Measurements from ENCODE around the gene RNF213.

DNA sequence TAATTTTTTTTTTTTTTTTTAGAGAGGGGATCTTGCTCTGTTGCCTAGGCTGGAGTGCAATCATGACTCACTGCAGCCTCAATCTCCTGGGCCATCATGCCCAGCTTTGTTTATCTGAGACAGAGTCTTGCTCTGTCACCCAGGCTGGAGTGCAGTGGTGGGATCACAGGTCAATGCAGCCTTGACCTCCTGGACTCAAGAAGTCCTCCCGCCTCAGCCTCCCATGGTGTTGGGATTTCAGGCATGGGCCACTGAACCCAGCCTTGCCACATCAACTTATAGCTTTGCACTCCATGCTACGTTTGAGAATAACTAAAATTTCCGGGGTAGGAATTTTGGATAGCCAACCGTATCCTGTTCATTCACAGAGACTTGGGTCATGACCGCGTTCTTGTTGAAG, 30.6 kb downstream of the RNF213 start:
- TF ChIP-seq, protein P1, sequence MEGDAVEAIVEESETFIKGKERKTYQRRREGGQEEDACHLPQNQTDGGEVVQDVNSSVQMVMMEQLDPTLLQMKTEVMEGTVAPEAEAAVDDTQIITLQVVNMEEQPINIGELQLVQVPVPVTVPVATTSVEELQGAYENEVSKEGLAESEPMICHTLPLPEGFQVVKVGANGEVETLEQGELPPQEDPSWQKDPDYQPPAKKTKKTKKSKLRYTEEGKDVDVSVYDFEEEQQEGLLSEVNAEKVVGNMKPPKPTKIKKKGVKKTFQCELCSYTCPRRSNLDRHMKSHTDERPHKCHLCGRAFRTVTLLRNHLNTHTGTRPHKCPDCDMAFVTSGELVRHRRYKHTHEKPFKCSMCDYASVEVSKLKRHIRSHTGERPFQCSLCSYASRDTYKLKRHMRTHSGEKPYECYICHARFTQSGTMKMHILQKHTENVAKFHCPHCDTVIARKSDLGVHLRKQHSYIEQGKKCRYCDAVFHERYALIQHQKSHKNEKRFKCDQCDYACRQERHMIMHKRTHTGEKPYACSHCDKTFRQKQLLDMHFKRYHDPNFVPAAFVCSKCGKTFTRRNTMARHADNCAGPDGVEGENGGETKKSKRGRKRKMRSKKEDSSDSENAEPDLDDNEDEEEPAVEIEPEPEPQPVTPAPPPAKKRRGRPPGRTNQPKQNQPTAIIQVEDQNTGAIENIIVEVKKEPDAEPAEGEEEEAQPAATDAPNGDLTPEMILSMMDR (tag by site-specific recombination; IDR thresholded peaks at IDR 0.05), result no peak
- no peak for TF ChIP-seq SALL2 (tag by site-specific recombination; IDR thresholded peaks at IDR 0.05; ENCODE audit: borderline replicate concordance)
- no peak for TF ChIP-seq ZNF561 (tag by site-specific recombination; IDR thresholded peaks at IDR 0.05; ENCODE audit: borderline replicate concordance)

Measured in HEK293 (cell line).